Liver (tissue), 9 donors: Measurements from ENCODE around the gene BMP7. TPM values are rescaled to one million over a fixed set of nuclear protein-coding genes. Genes with fewer than 3 reads are reported as not detected.

Experiments used
- DNase-seq: peaks from one replicate; pipeline ENCODE4 v3.0.0-alpha.2; 2017; ENCODE audit warnings: low spot score
- H3K27ac ChIP-seq, 2 donors: one replicate each; pipeline ENCODE4 v1.7.0; 2013; ENCODE audit warnings: inconsistent platforms in 2 of 2, low read length in 2 of 2, control low read depth in 1 of 2, low read depth in 1 of 2, mild to moderate bottlenecking in 1 of 2
- H3K27me3 ChIP-seq, 4 donors: one replicate each; pipeline versions ENCODE4 v1.6.1 to v1.7.0; 2013; ENCODE audit warnings: low read length in 3 of 4, inconsistent platforms in 1 of 4, mild to moderate bottlenecking in 1 of 4, moderate library complexity in 1 of 4; ENCODE audit not compliant: control insufficient read depth in 4 of 4, insufficient read depth in 4 of 4
- H3K36me3 ChIP-seq, 4 donors: one replicate each; pipeline versions ENCODE4 v1.6.1 to v1.7.0; 2013; ENCODE audit warnings: low read length in 3 of 4, mild to moderate bottlenecking in 3 of 4, low read depth in 1 of 4, moderate library complexity in 1 of 4; ENCODE audit not compliant: control insufficient read depth in 4 of 4, insufficient read depth in 3 of 4
- H3K4me1 ChIP-seq, 4 donors: one replicate each; pipeline versions ENCODE4 v1.6.1 to v1.7.0; 2013; ENCODE audit warnings: low read length in 3 of 4, mild to moderate bottlenecking in 3 of 4, moderate library complexity in 1 of 4; ENCODE audit not compliant: control insufficient read depth in 4 of 4, insufficient read depth in 4 of 4
- H3K4me3 ChIP-seq, 3 donors: one replicate each; pipeline versions ENCODE4 v1.6.1 to v1.7.0; 2013; ENCODE audit warnings: low read length in 3 of 3, control low read depth in 1 of 3, low read depth in 1 of 3, mild to moderate bottlenecking in 1 of 3
- H3K9ac ChIP-seq, 2 donors: one replicate each; pipeline ENCODE4 v1.7.0; 2013; ENCODE audit warnings: low read length in 2 of 2, mild to moderate bottlenecking in 2 of 2, moderate library complexity in 2 of 2, control low read depth in 1 of 2, low read depth in 1 of 2
- H3K9me3 ChIP-seq, 4 donors: one replicate each; pipeline versions ENCODE4 v1.6.1 to v1.7.0; 2013; ENCODE audit warnings: low read length in 3 of 4; ENCODE audit not compliant: control insufficient read depth in 4 of 4
- CTCF ChIP-seq: fragments of 150-350 bp; IDR thresholded peaks from 2 replicates; pipeline ENCODE4 v1.5.1; 2017; ENCODE audit warnings: improper control_type of control experiment, low read depth, low read length; ENCODE audit not compliant: missing input control
- EGR1 ChIP-seq, 2 donors: IDR thresholded peaks; 2 replicates each; pipeline ENCODE4 v1.6.1; 2016 to 2018; ENCODE audit warnings: antibody characterized with exemption in 2 of 2, low read depth in 2 of 2
- FOXA1 ChIP-seq: IDR thresholded peaks from 2 replicates; pipeline ENCODE4 v1.6.1; 2016; ENCODE audit warnings: antibody characterized with exemption
- FOXA2 ChIP-seq: IDR thresholded peaks from 2 replicates; pipeline ENCODE4 v1.6.1; 2016; ENCODE audit warnings: antibody characterized with exemption
- GABPA ChIP-seq, 2 donors: IDR thresholded peaks in 1 of 2; conservative IDR thresholded peaks in 1 of 2; 2 replicates each; pipeline ENCODE4 v1.6.1; 2016; ENCODE audit warnings: antibody characterized with exemption in 2 of 2, mild to moderate bottlenecking in 1 of 2, moderate library complexity in 1 of 2
- HNF4A ChIP-seq, 2 donors: conservative IDR thresholded peaks; 2 replicates each; pipeline ENCODE4 v1.6.1; 2016; ENCODE audit warnings: antibody characterized with exemption in 2 of 2, mild to moderate bottlenecking in 2 of 2
- JUND ChIP-seq, 2 donors: IDR thresholded peaks; 2 replicates each; pipeline ENCODE4 v1.6.1; 2016; ENCODE audit warnings: antibody characterized with exemption in 2 of 2
- MAX ChIP-seq: IDR thresholded peaks from 2 replicates; pipeline ENCODE4 v1.6.1; 2016; ENCODE audit warnings: antibody characterized with exemption
- NR2F2 ChIP-seq: IDR thresholded peaks from 2 replicates; pipeline ENCODE4 v1.6.1; 2016; ENCODE audit warnings: antibody characterized with exemption
- RAD21 ChIP-seq, 2 donors: IDR thresholded peaks; 2 replicates each; pipeline ENCODE4 v1.6.1; 2016; ENCODE audit warnings: antibody characterized with exemption in 2 of 2, mild to moderate bottlenecking in 2 of 2
- REST ChIP-seq: IDR thresholded peaks from 2 replicates; pipeline ENCODE4 v1.6.1; 2016; ENCODE audit warnings: antibody characterized with exemption, mild to moderate bottlenecking
- SP1 ChIP-seq: IDR thresholded peaks from 2 replicates; pipeline ENCODE4 v1.6.1; 2018; ENCODE audit warnings: antibody characterized with exemption, mild to moderate bottlenecking
- TAF1 ChIP-seq: conservative IDR thresholded peaks from 2 replicates; pipeline ENCODE4 v1.6.1; 2016; ENCODE audit warnings: antibody characterized with exemption, mild to moderate bottlenecking
- YY1 ChIP-seq: IDR thresholded peaks from 2 replicates; pipeline ENCODE4 v1.6.1; 2016; ENCODE audit warnings: antibody characterized with exemption, mild to moderate bottlenecking
- WGBS: extraction: QIAGEN DNeasy Blood & Tissue Kit; methylation state at CpG from one replicate; pipeline ENCODE4 v1.1.7; 2013; 5-methylcytosine and 5-hydroxymethylcytosine counted together
- polyA plus RNA-seq, 2 donors: library from polyadenylated mRNA; stranded (reverse) in 1 of 2; unstranded in 1 of 2; fragments of 200-250 nt in 1 of 2; fragments of >200 nt in 1 of 2; fragmentation: Nextera tagmentation in 1 of 2; extraction: Ambion mirVana in 1 of 2; gene quantifications; one replicate each; pipeline versions ENCODE4 v1.2.1 to v1.2.3, GENCODE V29; 2013 to 2015
- total RNA-seq, 2 donors: library from RNA; depleted of rRNA; stranded (reverse); fragments of >200 nt; gene quantifications; one replicate each; pipeline ENCODE4 v1.2.3, GENCODE V29; 2014
- TF ChIP-seq, protein P1 (sequence below): IDR thresholded peaks from 2 replicates; pipeline ENCODE4 v1.6.1; 2016; ENCODE audit warnings: antibody characterized with exemption
- TF ChIP-seq, protein P2 (sequence below): IDR thresholded peaks from 2 replicates; pipeline ENCODE4 v1.6.1; 2016; ENCODE audit warnings: antibody characterized with exemption
- donor health status: healthy.
- donor health status: healthy.
- donor health status: healthy.
- donor health status: healthy.
- donor health status: healthy.

Gene BMP7
- total and polyA plus RNA-seq, 4 donors: not detected

GRCh38 chr20:57220337-57221145 is 45.9 kb downstream of the BMP7 start:
- H3K36me3 ChIP-seq: no peaks in the 10 kb centered on the region
- H3K27me3 ChIP-seq: peaks cover 0 to 3% (median 0%) of the 10 kb centered on the region in 4 donors
- no peak overlapping the region for H3K27ac ChIP-seq
- no peak for DNase-seq
- no peak overlapping the region for H3K9ac ChIP-seq
- no peaks in the 10 kb centered on the region for H3K4me1 ChIP-seq
- no peak overlapping the region for H3K4me3 ChIP-seq
- 82% methylated on average over 14 of the region's 14 CpGs for WGBS
- H3K9me3 ChIP-seq: no peaks in the 10 kb centered on the region
- TF ChIP-seq NR2F2 (no peak), JUND (IDR thresholded peaks at IDR 0.05) (no peak), YY1 (no peak), TAF1 (no peak), REST (no peak), GABPA (IDR thresholded peaks at IDR 0.05 in 1 of 2, conservative IDR thresholded peaks at IDR 0.05 in 1 of 2) (no peak), FOXA2 (no peak), FOXA1 (no peak), SP1 (no peak), RAD21 (IDR thresholded peaks at IDR 0.05) (no peak), CTCF (no peak), HNF4A (conservative IDR thresholded peaks at IDR 0.05) (no peak), EGR1 (IDR thresholded peaks at IDR 0.05; ENCODE audit: low read depth in 2 of 2) (no peak), MAX (no peak)
- TF ChIP-seq, protein P1, sequence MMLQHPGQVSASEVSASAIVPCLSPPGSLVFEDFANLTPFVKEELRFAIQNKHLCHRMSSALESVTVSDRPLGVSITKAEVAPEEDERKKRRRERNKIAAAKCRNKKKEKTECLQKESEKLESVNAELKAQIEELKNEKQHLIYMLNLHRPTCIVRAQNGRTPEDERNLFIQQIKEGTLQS: no peak
- TF ChIP-seq, protein P2, sequence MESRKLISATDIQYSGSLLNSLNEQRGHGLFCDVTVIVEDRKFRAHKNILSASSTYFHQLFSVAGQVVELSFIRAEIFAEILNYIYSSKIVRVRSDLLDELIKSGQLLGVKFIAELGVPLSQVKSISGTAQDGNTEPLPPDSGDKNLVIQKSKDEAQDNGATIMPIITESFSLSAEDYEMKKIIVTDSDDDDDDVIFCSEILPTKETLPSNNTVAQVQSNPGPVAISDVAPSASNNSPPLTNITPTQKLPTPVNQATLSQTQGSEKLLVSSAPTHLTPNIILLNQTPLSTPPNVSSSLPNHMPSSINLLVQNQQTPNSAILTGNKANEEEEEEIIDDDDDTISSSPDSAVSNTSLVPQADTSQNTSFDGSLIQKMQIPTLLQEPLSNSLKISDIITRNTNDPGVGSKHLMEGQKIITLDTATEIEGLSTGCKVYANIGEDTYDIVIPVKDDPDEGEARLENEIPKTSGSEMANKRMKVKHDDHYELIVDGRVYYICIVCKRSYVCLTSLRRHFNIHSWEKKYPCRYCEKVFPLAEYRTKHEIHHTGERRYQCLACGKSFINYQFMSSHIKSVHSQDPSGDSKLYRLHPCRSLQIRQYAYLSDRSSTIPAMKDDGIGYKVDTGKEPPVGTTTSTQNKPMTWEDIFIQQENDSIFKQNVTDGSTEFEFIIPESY: no peak
